HEK293 (cell line): Measurements from ENCODE around the gene QSOX1.
A peak's percentile ranks its signal among the peaks of the same experiment; 100 is the strongest.

Experiments
- GLIS1 ChIP-seq: fragments of 450-650 bp; formaldehyde crosslinking; IDR thresholded peaks from 2 replicates; pipeline ENCODE4 v1.5.1; 2016; ENCODE audit warnings: missing biosample characterization, missing genetic modification characterization
- HOXD13 ChIP-seq: sonication (generic); formaldehyde crosslinking; IDR thresholded peaks from 2 replicates; pipeline ENCODE4 v1.8.0; 2022; ENCODE audit warnings: missing genetic modification reagents, borderline replicate concordance
- MEIS1 ChIP-seq: sonication (generic); formaldehyde crosslinking; IDR thresholded peaks from 2 replicates; pipeline ENCODE4 v1.8.1; 2022; ENCODE audit warnings: missing genetic modification reagents, mild to moderate bottlenecking, borderline replicate concordance
- SP2 ChIP-seq: fragments of 450-650 bp; formaldehyde crosslinking; IDR thresholded peaks from 2 replicates; pipeline ENCODE4 v1.5.1; 2016; ENCODE audit warnings: missing biosample characterization, missing genetic modification characterization
- YY1 ChIP-seq: fragments of 450-650 bp; formaldehyde crosslinking; IDR thresholded peaks from 2 replicates; pipeline ENCODE4 v1.5.1; 2018; ENCODE audit warnings: missing biosample characterization, missing genetic modification characterization
- ZEB2 ChIP-seq: fragments of 450-650 bp; formaldehyde crosslinking; IDR thresholded peaks from 2 replicates; pipeline ENCODE4 v1.5.1; 2016; ENCODE audit warnings: missing biosample characterization, missing genetic modification characterization
- ZNF10 ChIP-seq: fragments of 450-650 bp; formaldehyde crosslinking; IDR thresholded peaks from 2 replicates; pipeline ENCODE4 v1.5.1; 2017; ENCODE audit warnings: missing biosample characterization, missing genetic modification characterization
- ZNF202 ChIP-seq: fragments of 450-650 bp; formaldehyde crosslinking; IDR thresholded peaks from 2 replicates; pipeline ENCODE4 v1.5.1; 2016; ENCODE audit warnings: missing biosample characterization, missing genetic modification characterization, borderline replicate concordance
- ZNF211 ChIP-seq: fragments of 450-650 bp; formaldehyde crosslinking; IDR thresholded peaks from 2 replicates; pipeline ENCODE4 v1.5.1; 2016; ENCODE audit warnings: low read depth, missing biosample characterization, missing genetic modification characterization
- ZNF248 ChIP-seq: fragments of 450-650 bp; formaldehyde crosslinking; IDR thresholded peaks from 2 replicates; pipeline ENCODE4 v1.5.1; 2017; ENCODE audit warnings: missing biosample characterization, missing genetic modification characterization
- ZNF501 ChIP-seq: fragments of 450-650 bp; formaldehyde crosslinking; IDR thresholded peaks from 2 replicates; pipeline ENCODE4 v1.5.1; 2016; ENCODE audit warnings: missing biosample characterization, missing genetic modification characterization
- ZNF510 ChIP-seq: fragments of 450-650 bp; formaldehyde crosslinking; IDR thresholded peaks from 2 replicates; pipeline ENCODE4 v1.5.1; 2018; ENCODE audit warnings: mild to moderate bottlenecking, missing genetic modification characterization, missing biosample characterization; ENCODE audit not compliant: insufficient replicate concordance
- ZNF529 ChIP-seq: fragments of 450-650 bp; formaldehyde crosslinking; IDR thresholded peaks from 2 replicates; pipeline ENCODE4 v1.5.1; 2017; ENCODE audit warnings: missing genetic modification characterization, missing biosample characterization; ENCODE audit not compliant: insufficient replicate concordance
- ZNF549 ChIP-seq: fragments of 450-650 bp; IDR thresholded peaks from 2 replicates; pipeline ENCODE4 v1.5.1; 2018; ENCODE audit warnings: missing biosample characterization, missing genetic modification characterization, mild to moderate bottlenecking, inconsistent platforms, moderate library complexity
- ZNF623 ChIP-seq: fragments of 450-650 bp; formaldehyde crosslinking; IDR thresholded peaks from 2 replicates; pipeline ENCODE4 v1.5.1; 2016; ENCODE audit warnings: missing biosample characterization, missing genetic modification characterization
- ZNF654 ChIP-seq: fragments of 450-650 bp; formaldehyde crosslinking; IDR thresholded peaks from 2 replicates; pipeline ENCODE4 v1.5.1; 2016; ENCODE audit warnings: low read depth, missing biosample characterization, missing genetic modification characterization
- ZSCAN30 ChIP-seq: fragments of 450-650 bp; IDR thresholded peaks from 2 replicates; pipeline ENCODE4 v1.5.1; 2018; ENCODE audit warnings: missing biosample characterization, mild to moderate bottlenecking, missing genetic modification characterization, moderate library complexity
- TF ChIP-seq, protein P1 (sequence below): fragments of 450-650 bp; formaldehyde crosslinking; conservative IDR thresholded peaks from 2 replicates; pipeline ENCODE4 v1.5.1; 2016; ENCODE audit warnings: low read depth, missing biosample characterization, missing genetic modification characterization
- TF ChIP-seq, protein P2 (sequence below): fragments of 450-650 bp; formaldehyde crosslinking; IDR thresholded peaks from 2 replicates; pipeline ENCODE4 v1.5.1; 2016; ENCODE audit warnings: missing biosample characterization, missing genetic modification characterization
- TF ChIP-seq, protein P3 (sequence below): fragments of 450-650 bp; formaldehyde crosslinking; IDR thresholded peaks from 2 replicates; pipeline ENCODE4; 2016; ENCODE audit warnings: missing biosample characterization, missing genetic modification characterization

QSOX1 gene

DNA sequence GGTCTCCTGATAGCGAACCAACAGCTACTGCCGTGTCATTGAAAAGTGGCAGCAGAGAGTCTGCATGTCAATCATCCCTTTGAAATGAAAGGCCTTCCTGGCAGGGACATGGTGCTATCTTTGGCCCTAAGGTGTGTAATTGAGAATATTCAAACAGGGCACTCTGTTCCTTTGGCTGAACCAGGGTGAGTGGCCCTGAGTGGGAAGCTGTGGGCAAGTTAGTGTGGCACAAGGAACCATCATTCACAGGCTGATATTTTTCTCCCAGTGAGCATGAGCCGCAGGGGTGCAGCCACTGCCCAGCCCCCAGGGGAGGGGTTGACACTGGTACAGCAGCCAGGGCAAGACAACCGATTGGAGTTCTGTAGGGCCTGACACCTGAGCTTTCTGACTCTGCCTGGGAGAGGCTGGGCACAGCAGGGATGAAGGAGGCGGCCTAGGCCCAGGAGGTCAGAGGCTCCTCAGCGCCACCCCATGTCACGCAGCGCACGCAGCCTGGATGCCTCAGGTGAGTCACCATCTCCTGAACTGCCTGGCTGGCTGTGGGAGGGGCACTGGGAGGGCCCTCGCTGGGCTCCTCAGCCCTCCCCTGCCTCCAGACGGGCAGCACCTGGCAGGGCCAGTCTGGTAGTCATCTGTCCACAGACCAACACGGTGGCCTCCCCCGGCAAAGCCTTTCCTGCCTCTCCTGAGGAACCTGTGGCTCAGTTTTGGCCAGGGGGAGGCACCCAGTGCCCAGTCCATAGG, 13.2 kb downstream of the QSOX1 start (continued):
- TF ChIP-seq MEIS1 (CRISPR knock-in tag) (no peak), ZEB2 (tag by site-specific recombination) (no peak), ZNF501 (0 out of 2 replicates have a peak, but pooled peaks have one; percentile 43), ZNF202 (tag by site-specific recombination) (no peak), YY1 (tag by site-specific recombination) (no peak), ZNF623 (tag by site-specific recombination) (no peak), HOXD13 (CRISPR knock-in tag) (no peak), ZNF248 (tag by site-specific recombination) (no peak), SP2 (peak; percentile 31), ZSCAN30 (tag by site-specific recombination) (no peak), GLIS1 (tag by site-specific recombination) (peak; percentile 88), ZNF510 (no peak), ZNF529 (tag by site-specific recombination) (no peak), ZNF10 (tag by site-specific recombination) (no peak), ZNF654 (tag by site-specific recombination) (no peak), ZNF549 (tag by site-specific recombination) (no peak), ZNF211 (tag by site-specific recombination) (no peak)
- TF ChIP-seq, protein P1, sequence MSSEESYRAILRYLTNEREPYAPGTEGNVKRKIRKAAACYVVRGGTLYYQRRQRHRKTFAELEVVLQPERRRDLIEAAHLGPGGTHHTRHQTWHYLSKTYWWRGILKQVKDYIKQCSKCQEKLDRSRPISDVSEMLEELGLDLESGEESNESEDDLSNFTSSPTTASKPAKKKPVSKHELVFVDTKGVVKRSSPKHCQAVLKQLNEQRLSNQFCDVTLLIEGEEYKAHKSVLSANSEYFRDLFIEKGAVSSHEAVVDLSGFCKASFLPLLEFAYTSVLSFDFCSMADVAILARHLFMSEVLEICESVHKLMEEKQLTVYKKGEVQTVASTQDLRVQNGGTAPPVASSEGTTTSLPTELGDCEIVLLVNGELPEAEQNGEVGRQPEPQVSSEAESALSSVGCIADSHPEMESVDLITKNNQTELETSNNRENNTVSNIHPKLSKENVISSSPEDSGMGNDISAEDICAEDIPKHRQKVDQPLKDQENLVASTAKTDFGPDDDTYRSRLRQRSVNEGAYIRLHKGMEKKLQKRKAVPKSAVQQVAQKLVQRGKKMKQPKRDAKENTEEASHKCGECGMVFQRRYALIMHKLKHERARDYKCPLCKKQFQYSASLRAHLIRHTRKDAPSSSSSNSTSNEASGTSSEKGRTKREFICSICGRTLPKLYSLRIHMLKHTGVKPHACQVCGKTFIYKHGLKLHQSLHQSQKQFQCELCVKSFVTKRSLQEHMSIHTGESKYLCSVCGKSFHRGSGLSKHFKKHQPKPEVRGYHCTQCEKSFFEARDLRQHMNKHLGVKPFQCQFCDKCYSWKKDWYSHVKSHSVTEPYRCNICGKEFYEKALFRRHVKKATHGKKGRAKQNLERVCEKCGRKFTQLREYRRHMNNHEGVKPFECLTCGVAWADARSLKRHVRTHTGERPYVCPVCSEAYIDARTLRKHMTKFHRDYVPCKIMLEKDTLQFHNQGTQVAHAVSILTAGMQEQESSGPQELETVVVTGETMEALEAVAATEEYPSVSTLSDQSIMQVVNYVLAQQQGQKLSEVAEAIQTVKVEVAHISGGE (tag by site-specific recombination), result no peak
- TF ChIP-seq, protein P2, sequence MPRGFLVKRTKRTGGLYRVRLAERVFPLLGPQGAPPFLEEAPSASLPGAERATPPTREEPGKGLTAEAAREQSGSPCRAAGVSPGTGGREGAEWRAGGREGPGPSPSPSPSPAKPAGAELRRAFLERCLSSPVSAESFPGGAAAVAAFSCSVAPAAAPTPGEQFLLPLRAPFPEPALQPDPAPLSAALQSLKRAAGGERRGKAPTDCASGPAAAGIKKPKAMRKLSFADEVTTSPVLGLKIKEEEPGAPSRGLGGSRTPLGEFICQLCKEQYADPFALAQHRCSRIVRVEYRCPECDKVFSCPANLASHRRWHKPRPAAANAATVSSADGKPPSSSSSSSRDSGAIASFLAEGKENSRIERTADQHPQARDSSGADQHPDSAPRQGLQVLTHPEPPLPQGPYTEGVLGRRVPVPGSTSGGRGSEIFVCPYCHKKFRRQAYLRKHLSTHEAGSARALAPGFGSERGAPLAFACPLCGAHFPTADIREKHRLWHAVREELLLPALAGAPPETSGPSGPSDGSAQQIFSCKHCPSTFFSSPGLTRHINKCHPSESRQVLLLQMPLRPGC (tag by site-specific recombination), result no peak
- TF ChIP-seq, protein P3, sequence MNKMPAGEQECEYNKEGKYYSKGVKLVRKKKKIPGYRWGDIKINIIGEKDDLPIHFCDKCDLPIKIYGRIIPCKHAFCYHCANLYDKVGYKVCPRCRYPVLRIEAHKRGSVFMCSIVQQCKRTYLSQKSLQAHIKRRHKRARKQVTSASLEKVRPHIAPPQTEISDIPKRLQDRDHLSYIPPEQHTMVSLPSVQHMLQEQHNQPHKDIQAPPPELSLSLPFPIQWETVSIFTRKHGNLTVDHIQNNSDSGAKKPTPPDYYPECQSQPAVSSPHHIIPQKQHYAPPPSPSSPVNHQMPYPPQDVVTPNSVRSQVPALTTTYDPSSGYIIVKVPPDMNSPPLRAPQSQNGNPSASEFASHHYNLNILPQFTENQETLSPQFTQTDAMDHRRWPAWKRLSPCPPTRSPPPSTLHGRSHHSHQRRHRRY (tag by site-specific recombination), result no peak
- TF ChIP-seq, all 188 proteins: peak for 20
